ENCODE results near the gene SLC25A22.

The SLC25A22 gene

GRCh38 chr11:782264-783174, 15.6 kb downstream of the SLC25A22 start:
- TF ChIP-seq SIN3A (IDR thresholded peaks at IDR 0.05; ENCODE audit: borderline replicate concordance, insufficient read depth, low read length) (no peak), POLR2AphosphoS5 (IDR thresholded peaks at IDR 0.05; ENCODE audit: low read depth, low read length) (peak; percentile 9; the same call in 1 of the 2 replicates)

DNA sequence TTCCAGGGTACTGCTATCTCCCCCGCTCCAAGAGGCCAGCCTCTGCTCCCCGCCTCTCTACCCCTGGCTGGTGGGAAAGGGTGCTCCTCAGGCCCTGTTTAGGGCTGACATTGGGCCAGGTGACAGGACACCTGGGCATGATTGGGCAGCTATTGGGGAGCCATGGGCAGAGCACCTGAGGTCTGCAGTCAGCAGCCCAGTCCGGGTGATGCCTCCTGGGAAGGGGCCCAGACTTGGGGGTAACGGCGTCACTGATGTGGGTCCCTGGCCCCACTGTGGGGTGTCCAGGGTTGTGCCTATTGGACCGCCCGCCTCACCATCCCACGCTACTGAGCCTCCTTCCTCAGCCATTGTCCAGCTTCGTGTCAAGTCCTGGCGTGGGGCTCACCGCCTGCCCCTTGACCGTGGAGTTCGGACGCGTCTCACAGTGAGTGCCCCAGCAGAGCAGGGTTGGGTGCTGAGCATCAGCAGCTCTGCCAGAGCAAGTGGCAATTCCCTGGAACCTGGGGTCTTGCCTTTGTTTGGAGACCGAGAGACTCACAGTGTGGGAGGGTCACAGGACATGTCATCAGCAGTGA, 18.0 kb downstream of the SLC25A22 start:
- TF ChIP-seq POLR2AphosphoS5 (IDR thresholded peaks at IDR 0.05; ENCODE audit: low read depth, low read length): no peak
- no peak for TF ChIP-seq SIN3A (IDR thresholded peaks at IDR 0.05; ENCODE audit: borderline replicate concordance, insufficient read depth, low read length)
- TF ChIP-seq, protein P1, sequence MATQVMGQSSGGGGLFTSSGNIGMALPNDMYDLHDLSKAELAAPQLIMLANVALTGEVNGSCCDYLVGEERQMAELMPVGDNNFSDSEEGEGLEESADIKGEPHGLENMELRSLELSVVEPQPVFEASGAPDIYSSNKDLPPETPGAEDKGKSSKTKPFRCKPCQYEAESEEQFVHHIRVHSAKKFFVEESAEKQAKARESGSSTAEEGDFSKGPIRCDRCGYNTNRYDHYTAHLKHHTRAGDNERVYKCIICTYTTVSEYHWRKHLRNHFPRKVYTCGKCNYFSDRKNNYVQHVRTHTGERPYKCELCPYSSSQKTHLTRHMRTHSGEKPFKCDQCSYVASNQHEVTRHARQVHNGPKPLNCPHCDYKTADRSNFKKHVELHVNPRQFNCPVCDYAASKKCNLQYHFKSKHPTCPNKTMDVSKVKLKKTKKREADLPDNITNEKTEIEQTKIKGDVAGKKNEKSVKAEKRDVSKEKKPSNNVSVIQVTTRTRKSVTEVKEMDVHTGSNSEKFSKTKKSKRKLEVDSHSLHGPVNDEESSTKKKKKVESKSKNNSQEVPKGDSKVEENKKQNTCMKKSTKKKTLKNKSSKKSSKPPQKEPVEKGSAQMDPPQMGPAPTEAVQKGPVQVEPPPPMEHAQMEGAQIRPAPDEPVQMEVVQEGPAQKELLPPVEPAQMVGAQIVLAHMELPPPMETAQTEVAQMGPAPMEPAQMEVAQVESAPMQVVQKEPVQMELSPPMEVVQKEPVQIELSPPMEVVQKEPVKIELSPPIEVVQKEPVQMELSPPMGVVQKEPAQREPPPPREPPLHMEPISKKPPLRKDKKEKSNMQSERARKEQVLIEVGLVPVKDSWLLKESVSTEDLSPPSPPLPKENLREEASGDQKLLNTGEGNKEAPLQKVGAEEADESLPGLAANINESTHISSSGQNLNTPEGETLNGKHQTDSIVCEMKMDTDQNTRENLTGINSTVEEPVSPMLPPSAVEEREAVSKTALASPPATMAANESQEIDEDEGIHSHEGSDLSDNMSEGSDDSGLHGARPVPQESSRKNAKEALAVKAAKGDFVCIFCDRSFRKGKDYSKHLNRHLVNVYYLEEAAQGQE (IDR thresholded peaks at IDR 0.05; ENCODE audit: insufficient read depth in 1 of 2, low read depth in 2 of 2, low read length in 2 of 2): no peak
- no peak for TF ChIP-seq FOXP2 (optimal IDR thresholded peaks at IDR 0.05; ENCODE audit: borderline replicate concordance, extremely low read depth, extremely low read length, insufficient read depth)
- TF ChIP-seq TAF1 (IDR thresholded peaks at IDR 0.05; ENCODE audit: borderline replicate concordance, insufficient read depth, low read length): no peak

DNA sequence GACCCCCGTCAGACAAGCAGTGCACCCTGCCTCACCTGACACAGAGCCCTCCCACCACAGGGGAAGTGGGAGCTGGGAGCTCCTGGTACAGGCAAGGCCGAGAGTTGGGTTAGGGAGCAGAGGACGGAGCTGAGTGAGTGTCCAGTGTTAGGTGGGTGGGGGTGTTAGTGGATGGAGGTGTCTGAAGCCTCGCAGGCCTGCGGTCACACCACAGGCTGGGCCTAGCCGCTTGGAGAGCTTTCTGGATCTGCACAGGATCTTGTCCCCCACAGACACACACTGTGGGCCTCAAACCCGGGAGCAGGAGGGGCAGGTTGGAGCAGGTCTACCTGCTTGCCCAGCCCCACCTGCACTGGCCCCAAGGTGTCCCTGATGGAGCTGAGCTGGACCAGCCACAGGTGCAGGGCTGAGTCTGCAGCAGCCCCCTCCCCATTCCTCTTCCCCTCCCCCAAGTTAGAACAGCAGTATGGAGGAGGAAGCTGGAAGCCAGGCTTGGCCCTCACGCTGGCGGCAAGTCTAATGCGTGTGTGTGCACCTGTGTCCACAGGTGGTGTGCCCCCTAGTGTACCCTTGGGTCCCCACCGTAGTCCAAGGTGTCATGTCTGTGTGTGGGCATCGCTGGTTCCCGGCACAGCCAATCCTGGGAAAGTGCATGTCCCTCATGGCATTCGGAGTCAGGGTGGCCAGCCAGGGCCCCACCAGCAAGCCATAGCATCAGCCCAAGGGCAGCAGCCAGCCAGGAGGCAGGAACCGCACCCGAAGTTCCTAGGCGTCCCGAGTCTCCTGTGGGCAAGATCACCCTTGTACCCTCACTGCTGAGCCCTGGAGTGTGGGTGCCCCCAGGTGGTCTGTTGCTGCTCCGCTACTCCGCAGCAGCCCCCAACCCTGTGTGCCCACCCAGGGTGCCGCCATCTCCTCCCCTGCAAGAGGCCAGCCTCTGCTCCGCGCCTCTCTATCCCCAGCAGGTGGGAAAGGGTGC, 18.8 kb downstream of the SLC25A22 start:
- TF ChIP-seq SIN3A (IDR thresholded peaks at IDR 0.05; ENCODE audit: borderline replicate concordance, insufficient read depth, low read length): no peak
- TF ChIP-seq TAF1 (IDR thresholded peaks at IDR 0.05; ENCODE audit: borderline replicate concordance, insufficient read depth, low read length): no peak

GRCh38 chr11:777288-778255, 20.5 kb downstream of the SLC25A22 start, which contains the start of gene GATD1:
GATD1 (minus strand) TSS chr11:777487; CDS start chr11:777462, 25 bp downstream.
- no peak for TF ChIP-seq SIN3A (IDR thresholded peaks at IDR 0.05; ENCODE audit: borderline replicate concordance, insufficient read depth, low read length)
- TF ChIP-seq FOXP2 (optimal IDR thresholded peaks at IDR 0.05; ENCODE audit: borderline replicate concordance, extremely low read depth, extremely low read length, insufficient read depth): peak; percentile 57
- TF ChIP-seq, protein P1 (IDR thresholded peaks at IDR 0.05; ENCODE audit: insufficient read depth in 1 of 2, low read depth in 2 of 2, low read length in 2 of 2): peak in 1 of 2 experiments; percentile 56; a peak in 1 of 4 replicates
- peak; percentile 85 for TF ChIP-seq TAF1 (IDR thresholded peaks at IDR 0.05; ENCODE audit: borderline replicate concordance, insufficient read depth, low read length)
- peak; percentile 83 for TF ChIP-seq POLR2AphosphoS5 (IDR thresholded peaks at IDR 0.05; ENCODE audit: low read depth, low read length)

DNA sequence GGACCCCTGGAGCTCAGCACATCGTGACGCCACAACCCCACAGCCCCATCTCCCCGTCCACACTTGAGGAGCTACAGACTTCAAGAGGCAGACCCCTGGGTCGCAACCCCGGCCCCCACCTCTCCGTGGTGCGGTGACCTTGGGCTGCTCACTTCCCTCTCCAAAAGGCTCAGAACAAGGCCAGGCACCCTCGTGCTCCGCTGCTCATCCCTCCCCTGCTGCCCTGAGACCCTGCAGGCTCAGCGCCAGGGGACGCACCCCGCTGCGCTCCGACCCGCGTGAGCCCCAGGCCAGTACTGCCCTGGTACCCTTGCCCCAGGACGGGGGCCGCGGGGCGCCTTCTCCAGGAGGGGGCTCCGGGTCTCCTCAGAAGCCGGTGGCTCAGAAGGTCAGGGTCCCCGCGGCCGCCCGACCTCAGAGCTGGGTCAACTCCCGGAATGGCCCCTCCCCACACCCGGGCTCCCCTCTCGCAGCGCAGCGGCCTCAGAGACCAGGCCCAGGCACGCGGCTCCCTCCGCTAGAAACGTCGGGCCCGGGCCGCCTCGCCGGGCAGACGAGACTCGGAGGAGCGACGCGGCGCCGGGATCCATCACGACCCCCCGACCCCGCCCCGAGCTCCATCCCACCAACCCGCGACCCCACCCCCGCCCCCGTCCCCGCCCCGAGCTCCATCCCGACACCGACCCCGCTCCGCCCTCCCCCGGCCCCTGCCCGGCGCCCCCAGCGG, 21.4 kb downstream of the SLC25A22 start:
- TF ChIP-seq, protein P1 (IDR thresholded peaks at IDR 0.05; ENCODE audit: insufficient read depth in 1 of 2, low read depth in 2 of 2, low read length in 2 of 2): no peak
- TF ChIP-seq SIN3A (IDR thresholded peaks at IDR 0.05; ENCODE audit: borderline replicate concordance, insufficient read depth, low read length): peak; percentile 19; the same call in 1 of the 2 replicates
